Mammary epithelial cell (primary cell): ENCODE data around the gene SORBS1.

Experiments used
- EZH2 ChIP-seq: IDR thresholded peaks from 2 replicates; pipeline ENCODE4 v1.6.1; 2012; ENCODE audit warnings: low read length, inconsistent platforms, borderline replicate concordance
- TF ChIP-seq, protein P1 (sequence below), 2 donors: IDR thresholded peaks in 1 of 2; conservative IDR thresholded peaks in 1 of 2; 2 replicates each; pipeline ENCODE4 v1.5.1; 2011 to 2012; ENCODE audit warnings: inconsistent platforms in 2 of 2, low read length in 2 of 2, mild to moderate bottlenecking in 2 of 2, control low read depth in 1 of 2, low read depth in 1 of 2; ENCODE audit not compliant: insufficient read depth in 1 of 2; ENCODE audit errors: extremely low read depth in 1 of 2

DNA sequence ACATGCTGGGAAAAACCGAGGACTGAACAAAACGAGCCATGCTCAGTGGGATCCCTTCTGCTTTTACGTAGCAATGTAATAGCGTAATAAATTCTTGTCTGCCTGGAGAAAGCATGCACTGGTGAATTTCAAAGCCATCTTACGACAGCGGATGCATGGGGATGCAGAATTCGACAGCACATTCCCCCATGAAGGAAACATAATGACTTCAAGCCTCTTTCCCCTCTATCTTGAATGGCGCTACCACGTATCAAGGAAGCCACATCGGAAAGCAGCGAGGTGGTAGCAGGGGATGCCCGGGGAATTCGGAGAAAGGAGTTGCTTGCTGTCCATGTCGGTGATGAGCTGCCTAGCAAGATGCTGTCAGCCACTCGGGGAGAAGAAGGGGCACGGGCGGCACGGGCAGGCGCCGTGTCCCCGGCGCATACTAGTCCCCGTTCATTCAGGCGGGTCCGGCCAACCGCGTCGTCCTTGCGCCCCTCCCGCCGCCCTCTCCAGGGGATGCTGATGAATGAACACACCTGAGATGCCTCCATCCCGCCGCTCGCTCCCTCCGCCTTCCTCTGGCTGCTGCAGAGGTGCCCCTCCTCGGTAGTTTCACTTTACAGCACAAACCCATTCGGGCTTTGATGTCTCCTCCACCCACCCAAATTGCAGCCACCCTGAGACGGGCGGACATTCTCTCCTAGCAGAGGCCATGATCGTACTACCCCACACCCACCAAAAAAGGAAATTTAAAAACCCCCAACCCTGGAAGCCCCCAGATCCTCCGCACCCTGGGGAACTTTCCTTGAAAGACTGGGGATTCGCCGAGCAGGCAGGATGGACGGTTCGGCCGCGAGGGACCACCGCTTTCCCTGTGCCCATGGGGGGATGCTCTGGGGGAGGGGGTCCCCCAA lies 644 bp downstream of the SORBS1 start:
- TF ChIP-seq, protein P1, sequence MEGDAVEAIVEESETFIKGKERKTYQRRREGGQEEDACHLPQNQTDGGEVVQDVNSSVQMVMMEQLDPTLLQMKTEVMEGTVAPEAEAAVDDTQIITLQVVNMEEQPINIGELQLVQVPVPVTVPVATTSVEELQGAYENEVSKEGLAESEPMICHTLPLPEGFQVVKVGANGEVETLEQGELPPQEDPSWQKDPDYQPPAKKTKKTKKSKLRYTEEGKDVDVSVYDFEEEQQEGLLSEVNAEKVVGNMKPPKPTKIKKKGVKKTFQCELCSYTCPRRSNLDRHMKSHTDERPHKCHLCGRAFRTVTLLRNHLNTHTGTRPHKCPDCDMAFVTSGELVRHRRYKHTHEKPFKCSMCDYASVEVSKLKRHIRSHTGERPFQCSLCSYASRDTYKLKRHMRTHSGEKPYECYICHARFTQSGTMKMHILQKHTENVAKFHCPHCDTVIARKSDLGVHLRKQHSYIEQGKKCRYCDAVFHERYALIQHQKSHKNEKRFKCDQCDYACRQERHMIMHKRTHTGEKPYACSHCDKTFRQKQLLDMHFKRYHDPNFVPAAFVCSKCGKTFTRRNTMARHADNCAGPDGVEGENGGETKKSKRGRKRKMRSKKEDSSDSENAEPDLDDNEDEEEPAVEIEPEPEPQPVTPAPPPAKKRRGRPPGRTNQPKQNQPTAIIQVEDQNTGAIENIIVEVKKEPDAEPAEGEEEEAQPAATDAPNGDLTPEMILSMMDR (conservative IDR thresholded peaks at IDR 0.05 in 1 of 2, IDR thresholded peaks at IDR 0.05 in 1 of 2; ENCODE audit: extremely low read depth in 1 of 2, insufficient read depth in 1 of 2, low read depth in 1 of 2, low read length in 2 of 2) = no peak
- peak; percentile 34 for TF ChIP-seq EZH2
